Right forelimb (tissue), 1 donor: ENCODE measurements around the gene SLC35B1.
"Not testable (repeated sequence)": the region's sequence is repeated elsewhere in the genome, so short reads cannot be mapped to it uniquely, and the experiment has no call there.

ENCODE experiments used
- DNase-seq: peaks from one replicate; pipeline ENCODE4 v3.0.0-alpha.2; 2018

SLC35B1 gene

DNA sequence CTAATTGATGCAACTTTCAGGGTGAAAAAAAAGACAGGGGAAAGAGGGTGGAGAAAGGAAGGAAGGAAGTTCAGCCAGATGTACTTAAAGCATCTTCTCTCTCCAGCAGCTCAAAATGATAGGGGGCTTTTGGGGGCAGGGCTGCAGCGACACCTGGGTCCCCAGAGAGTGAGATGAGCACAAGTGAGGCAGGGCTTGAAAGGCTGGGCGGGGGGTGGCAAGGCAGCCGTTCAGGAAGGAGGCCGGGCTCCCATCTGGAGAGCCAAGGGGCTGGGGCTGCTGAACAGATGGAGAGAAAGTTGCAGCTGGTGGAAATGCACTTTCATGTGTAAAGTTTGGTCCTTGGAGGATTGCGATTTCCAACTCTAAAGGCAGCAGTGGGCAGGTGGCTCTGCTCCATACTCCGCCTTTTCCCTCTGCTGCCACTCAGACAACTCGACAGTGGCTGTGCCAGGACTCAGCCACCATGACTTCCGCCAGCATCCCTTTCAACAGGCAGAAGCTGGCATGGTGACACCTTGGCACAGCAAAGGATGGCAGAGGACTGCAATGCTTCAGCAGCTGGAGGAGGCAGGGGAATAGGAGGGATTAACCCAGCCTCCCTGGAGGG lies 7.7 kb downstream of the SLC35B1 start:
- DNase-seq: no peak

DNA sequence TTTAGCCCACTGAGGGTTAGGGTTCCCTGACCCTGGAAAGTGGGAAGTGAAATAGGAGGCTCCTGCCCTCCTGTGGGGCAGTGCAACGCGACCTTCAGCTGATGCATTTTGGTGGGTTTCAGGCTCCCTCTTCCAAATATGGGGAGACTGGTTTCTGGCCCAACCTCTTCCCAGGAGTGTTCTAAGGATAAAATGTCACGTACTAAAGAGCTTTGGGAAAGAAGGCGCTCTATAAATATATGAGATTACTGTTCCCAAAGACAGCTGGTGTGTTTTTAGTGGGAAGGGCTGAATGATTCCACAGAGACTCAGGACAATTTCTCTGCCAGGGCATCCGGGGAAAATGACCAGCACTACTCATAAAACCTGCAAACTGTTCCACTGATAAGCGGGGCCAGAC lies 9.8 kb downstream of the SLC35B1 start:
- DNase-seq: no peak

DNA sequence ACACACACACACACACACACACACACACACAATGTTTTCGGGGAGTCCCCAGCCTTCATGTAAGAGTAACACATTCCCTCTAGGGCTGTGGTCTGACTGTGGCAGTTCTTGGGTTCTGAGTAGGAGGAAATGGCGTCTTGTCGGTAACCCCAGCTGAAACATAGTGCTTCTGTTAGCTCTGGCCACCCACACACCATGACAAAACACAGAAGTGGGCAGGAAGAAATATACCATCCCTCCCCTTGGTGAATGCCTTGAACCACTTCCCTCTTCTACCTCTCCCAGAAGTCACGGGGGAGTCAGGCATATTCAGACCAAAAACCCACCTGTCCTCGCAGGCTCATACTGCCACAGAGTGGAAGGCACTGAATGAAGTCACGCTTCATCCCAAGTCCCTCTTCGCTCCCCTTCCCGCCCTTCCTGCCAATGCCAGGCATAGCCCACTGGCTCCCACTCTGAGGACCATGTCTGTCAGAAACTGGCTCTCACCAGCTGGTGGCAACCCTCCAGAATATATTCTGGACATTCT lies 11.5 kb downstream of the SLC35B1 start:
- no peak for DNase-seq

DNA sequence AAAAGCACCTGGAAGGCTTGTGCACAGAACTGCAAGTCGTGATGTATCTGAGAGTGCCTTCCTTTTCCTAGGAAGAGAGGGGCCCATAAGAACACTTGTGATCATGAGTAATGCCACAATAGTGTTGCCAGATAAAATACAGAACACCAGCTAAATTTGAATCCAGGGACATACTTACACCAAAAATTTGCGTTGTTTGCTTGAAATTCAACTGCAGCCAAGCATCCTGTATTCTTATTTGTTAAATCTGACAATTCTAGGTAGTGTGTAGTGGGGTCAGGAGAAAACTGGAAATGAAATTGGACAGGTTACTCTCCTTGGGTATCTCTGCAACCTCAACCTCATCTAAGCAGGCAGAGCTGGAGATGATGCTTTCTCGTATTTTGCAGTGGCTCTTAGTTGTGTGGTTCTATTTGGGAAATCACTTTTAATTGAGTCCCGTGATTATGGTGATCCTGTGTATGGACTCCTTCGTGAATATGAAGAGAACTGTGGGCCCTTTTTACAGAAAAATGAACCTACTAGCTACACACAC lies 12.0 kb downstream of the SLC35B1 start:
- no peak for DNase-seq

DNA sequence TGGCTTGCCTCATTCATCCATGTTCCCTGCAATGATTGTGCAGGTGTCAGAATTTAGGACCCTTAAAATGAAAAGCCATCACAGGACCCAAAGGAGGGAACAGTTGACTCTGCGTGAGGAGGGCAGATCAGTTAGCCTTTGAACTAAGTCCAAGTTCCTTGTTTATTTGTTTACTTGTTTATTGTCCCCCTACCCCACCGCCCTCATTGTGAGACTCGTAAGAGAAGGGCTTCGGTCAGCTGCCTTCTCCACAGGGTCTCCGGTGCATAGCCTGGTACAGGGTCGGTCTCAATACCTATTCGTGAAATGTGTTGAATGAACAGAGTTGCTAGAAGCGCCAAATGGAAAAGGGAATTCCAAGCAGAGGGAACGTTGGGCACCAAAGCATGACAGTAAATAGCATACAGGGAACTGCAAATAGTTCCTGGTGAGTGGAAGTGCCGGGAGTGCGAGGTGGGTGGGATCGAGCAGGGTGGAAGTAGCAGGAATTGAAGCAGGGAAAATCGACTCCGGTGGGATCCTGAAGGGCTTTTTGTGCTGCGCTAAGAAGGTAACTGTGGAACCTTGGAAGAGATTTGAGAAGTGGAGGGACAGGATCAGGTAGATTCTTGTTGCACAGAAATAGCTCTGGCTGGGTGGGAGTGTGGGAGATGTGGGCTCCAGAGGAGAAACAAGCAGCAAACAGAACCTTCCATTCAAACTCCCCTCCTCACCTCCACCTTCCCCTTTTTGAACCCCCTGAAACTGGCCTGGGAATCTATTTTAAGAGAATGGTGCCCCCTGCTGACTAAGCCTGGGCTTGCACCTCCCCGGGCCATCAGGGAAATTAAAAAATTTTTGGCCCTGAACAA lies 12.7 kb downstream of the SLC35B1 start:
- DNase-seq: peak; percentile 76

DNA sequence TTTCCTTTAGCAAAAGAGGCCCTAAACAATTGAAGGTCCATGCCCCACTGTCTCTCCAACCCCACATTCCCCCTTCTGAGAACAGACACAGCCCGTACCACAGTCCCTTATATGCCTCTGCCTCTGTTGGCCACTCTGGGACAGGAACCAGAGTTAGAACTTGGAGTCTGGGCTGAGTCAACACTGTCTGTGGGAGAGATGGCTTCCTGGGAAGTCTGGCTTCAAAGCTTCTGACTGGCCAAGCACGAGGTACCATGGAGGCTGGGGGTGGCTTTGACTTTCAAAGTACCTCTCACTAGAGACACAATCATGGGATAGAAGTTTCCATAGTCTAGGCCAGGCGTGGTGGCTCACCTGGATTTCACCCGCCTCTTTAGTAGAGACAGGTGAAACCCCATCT lies 15.0 kb downstream of the SLC35B1 start:
- no peak for DNase-seq

DNA sequence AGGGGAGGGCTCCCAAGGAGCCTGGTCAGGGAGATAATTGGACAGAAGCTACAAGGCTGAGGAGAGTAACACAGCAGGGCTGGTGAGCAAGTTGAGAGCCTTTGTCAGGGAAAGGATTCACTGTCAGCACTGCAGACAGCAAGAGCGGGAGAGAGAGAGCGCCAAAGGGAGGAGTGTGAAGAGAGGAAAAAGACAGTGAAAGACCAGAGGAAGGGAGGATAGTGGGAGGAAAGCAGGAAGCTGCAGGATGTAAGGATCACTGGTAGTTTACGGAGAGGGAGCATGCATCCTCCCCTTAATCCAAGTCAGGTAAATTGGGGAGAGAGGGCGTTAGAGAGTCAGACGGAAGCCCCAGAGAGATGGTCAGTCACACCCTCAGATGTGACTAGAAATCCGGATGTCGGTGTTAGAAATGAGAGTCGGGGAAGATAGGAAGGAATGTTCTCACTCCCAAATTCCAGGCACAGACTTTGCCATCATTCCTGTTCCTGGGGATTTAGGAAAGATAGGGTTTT lies 16.0 kb downstream of the SLC35B1 start:
- no peak for DNase-seq

DNA sequence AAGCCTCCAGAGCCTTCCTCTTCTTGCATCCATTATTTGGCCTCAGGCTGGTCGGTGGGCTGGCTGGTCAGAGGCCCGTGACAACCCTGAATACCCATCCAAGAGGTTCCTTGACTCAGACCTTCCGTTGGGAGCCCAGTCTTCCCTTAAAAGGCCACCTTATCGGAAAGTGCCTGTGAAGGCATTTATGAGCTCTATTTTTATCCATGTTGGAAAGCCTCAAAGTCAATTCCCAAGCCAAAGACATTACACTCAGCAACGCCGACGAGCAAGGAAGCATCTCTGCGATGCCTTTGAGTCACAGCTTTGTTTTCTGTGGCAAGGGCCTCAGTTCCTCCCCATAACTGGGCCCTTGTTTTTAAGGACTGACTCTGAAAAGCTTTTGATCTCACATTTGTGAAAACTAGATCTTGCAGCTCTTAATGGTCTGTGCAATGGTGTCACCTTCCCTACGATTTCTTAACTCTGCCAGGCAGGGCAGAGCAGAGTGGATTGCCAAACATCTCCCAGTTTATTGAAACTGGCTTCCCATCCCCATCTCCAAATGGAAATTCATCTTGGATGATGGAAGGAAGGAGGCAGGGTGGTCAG lies 16.6 kb downstream of the SLC35B1 start:
- no peak for DNase-seq

DNA sequence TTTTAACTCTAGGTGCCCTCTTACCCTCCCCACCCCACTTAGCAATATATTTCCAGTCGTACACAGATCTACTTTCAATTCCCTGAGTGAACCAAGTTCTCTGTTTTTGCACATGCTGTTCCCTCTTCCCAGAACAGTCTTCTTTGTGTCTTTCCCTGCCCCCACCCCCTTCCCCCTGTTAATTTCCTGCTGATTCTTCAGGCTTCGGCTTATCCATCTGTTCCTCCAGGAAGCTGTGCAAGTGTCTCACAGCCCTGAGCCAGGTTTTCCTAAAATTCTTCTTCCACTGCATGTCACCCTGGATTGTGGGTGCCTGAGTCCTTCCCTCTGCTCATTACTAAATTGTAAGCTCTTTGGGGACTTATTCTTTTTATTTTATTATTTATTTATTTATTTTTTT lies 17.5 kb downstream of the SLC35B1 start:
- no peak for DNase-seq

DNA sequence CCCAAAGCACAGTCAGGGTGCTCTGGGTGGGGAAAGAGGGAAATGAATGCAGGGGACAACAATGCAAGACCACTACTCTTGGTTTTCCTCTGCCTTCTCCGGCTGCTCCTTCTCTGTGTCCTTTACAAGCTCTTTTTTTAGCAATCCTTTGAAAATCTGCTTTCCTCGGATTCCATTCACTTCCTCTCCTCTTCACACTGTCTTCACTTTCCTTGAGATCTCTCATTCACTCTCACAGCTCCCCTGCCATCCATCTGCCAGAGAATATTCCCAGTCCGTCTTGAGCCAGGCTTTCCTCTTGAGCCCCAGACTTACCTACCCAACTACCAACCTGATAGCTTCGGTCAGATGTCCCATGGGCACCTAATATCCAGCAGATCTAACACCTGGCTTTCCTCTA lies 18.9 kb downstream of the SLC35B1 start:
- DNase-seq: no peak

DNA sequence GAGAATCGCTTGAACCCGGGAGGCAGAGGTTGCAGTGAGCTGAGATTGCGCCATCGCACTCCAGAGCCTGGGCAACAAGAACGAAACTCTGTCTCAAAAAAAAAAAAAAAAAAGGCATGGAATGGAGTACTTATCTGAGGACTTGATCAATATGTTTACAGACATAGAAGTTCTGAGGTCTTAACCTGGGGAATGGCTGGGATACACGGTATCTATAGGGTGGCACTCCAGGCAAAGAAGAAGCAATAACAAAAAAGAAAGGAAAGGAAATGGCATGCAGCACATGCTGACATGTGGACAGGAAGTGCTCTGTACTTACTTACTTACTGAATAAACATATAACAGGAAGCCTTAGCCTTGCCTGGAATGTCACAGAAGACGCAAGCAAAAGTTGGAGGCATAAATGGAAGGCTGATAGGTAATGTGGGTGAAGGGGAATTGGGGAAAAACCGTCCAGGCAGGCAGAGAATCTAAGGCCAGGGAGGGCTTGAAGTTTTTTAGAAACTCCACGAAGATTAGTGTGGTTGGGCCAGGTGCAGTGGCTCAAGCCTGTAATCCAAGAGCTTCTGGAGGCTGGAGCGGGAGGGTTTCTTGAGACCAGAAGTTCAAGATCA lies 19.8 kb downstream of the SLC35B1 start:
- DNase-seq: no peak

DNA sequence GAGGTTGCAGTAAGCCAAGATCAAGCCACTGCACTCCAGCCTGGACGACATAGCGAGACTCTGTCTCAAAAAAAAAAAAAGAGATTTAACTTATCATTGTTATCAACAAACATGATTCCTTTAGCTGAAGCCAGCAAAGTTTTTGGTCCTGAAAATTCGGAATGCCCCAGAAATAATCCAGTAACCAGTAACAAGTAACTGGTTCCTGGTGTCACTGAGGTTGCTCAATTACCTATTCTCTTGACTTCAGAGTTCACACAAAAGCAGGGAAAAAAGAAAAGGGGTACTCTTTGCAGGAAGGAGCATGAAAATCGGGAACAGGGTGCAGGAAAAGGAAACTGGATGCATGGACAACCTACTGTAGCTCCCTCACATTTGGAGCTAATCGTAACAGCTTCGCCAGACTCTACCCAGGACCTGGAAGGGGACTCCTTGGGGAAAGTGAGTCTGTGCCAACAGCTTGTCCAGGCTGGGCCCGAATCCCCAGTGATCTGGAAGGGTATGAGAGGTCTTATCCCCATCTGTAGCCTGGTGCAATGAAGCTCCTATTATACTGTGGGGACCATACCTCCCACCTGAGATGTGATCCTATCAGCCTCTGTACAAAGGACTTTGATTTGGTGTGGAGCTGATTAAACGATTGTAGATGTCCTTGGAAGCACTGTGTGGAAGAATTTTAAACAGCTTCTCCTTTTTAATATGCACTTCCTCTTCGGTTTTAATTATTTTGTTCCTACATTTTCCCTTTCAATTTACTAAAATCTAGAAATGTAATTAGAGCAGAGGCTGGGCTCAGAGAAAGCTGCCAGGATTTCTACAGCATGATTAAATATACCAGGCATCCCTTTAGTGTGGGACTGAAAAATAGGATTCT lies 26.4 kb downstream of the SLC35B1 start:
- DNase-seq: no peak

DNA sequence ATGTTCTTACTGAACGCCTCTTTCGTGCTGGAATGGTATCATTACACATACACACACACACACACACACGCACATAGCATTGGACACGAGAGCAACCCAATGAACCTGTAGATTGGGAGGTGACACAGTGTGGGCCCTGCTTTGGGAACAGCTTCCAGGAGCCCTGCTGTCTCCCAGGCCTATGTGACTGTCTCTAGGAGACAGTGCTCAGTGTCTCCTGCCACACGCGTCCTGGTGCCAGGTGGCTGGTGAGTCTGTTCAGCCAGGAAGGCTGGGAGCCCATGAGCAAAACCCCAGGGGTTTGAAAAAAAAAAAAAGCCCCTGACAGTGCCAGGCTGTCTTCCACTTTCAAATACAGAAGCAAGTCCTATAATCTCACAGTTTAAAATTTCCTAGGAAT lies 27.4 kb downstream of the SLC35B1 start:
- DNase-seq: no peak

DNA sequence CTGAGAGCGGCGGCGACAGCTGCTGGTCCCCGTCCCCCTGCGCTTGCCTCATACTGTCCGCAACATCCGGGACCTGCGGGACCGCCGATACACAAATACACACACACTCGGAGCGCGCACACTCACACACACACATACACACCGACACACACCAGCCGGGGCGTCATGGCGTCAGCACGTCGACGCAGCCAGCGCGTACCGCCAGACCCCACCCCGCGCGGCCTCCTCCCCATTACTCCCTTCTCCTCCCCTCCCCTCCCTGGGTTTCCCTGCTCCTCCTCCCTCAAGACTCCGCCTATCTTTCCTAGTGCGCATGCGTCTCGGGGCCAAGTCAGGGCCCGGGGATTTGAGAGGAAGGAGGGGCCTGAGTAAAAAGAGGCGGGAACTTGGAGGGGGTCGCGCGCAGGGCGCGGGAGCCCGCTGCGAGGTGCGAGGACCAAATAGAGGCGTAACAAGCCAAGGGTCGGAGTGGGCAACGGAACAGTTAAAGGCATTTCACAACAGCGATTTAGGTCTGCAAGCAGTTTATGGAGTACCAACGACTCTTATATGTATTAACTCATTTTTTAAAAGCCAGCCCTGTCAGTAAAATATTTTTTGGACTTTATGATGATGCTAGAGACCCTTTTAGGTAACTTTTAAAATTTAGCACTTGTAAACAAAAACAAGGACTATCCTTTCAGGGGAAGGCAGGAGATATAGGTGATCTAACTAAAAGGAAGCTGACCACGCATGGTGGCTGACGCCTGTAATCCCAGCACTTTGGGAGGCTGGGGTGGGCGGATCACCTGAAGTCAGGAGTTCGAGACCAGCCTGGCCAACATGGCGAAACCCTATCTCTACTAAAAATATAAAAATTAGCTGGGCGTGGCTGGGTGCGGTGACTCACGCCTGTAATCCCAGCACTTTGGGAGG lies 29.6 kb downstream of the SLC35B1 start, which contains the start of gene SPOP:
Gene SPOP, minus strand, starts transcription at position 165 of the 915 bp plus-strand sequence. CDS start 55,287 bp downstream, outside the sequence.
- peak; percentile 99 for DNase-seq

DNA sequence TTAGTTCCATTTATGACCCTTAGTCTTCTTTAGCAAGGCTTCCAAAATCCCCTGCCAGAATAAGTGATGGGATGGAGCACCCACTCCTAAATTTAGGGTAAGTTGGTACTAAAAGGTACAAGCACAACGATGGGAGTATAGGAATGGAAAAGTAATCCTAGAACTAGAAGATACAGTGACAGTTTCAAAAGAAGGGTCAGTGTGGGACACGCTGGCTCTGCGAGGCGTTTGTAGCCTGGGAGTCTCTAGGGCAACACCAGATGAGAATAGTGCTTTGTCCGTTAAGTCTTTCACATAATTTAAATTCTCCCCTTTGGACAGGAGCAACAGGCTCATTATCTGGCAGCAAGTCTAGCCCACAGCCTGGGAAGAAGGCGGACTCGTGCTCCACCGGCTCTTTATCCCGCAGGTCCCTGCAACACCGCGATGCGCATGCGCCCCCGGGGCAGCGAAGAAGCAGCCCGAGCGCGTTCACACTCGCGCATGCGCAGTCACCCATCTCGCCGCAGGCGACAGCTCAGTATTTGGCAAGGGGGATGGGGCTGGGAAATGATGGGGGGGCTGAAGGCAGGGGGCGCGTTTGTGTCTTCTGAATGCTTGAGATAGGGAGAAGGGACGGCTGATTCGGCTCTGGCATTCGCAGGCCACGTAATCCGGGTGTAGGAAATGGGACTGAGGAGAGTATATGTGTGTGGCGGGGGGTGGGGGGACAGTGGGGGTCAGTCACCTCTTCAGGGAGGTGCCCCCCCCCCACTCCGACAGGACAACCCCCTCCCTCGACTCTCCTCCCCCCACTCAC lies 30.4 kb downstream of the SLC35B1 start:
- peak; percentile 96 for DNase-seq

DNA sequence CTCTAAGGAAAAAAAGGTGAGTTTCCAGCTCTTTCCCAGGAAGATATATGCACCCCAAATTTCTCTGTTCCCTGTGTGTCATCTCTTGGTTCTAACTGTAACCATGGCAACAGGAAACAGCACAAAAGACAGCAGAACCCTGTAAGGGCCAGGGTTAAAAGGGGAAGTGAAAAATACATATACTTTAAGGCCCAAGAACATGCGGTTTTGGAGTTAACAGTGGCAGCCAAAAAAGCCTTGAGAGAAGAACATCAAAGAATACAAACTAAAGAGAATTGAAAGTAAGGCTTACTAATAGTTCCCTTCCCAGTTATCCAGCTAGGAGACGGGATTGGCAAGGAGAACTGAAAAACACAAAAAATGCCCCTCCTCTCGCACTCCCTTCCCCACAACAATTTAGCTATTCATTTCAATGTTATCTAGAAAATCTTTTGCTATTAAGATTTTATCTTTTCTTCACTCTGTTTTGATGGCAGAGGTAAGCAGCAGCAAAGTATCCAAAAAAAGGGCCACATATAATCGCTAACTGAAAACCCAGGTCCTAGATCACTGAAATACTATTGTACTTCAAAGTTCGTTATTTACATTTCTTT lies 31.4 kb downstream of the SLC35B1 start:
- DNase-seq: no peak

DNA sequence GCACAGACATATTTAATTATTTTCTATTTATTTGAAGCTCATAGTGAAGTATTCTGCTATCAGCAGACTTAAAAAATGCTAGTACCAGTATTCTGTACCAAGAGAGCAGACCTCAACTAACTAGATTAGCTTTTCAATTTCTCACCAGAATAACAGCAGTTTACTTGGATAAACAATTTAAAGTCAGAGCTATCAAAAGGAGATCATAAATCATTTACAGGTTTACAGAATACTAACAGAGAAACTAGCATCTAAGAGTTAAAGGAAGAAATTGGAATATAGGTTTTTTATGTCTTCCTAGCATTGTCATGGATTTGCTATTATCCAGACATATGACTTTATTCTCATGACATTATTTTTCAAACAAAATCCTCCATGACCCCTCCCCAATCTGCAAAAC lies 33.3 kb downstream of the SLC35B1 start:
- DNase-seq: no peak

DNA sequence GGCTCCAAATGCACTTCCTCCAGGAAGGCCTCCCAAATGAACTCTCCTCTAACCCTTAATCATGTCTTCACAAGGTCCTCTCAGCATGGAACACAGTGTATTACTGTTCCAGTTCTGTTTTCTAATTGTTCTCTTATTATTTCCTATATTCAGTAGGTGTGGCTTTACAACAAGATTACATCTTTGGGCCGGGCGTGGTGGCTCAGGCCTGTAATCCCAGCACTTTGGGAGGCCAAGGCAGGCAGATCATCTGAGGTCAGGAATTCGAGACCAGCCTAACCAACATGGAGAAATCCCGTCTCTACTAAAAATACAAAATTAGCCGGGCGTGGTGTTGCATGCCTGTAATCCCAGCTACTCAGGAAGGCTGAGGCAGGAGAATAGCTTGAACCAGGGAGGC lies 34.1 kb downstream of the SLC35B1 start:
- DNase-seq: not testable (repeated sequence)

DNA sequence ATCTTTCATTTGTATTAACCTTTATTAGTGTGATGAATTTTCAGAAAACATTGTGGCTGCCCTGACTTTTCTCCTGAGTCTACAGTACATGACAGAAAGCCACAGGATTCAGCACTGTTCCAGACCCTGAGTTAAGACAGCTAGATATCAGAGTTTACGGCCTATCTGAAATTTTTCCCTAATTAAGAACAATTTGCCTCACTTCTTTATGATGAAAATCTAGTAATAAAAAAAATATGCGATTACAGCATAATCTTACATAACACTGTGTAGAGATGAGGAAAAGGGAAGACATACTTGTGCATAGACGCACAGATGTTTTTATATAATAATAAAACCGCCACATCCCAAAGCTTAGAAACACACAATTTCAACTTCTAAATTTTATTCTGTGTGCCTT lies 37.1 kb downstream of the SLC35B1 start:
- DNase-seq: no peak
